GM19395 (cell line): ENCODE results near the gene TP53I11.

Experiments used
- ATAC-seq: cut with Tn5 transposase; IDR thresholded peaks from one replicate; pipeline ENCODE4 v1.9.1; 2021; ENCODE audit warnings: mild to moderate bottlenecking, moderate library complexity; ENCODE audit not compliant: unreplicated experiment

Gene TP53I11

DNA sequence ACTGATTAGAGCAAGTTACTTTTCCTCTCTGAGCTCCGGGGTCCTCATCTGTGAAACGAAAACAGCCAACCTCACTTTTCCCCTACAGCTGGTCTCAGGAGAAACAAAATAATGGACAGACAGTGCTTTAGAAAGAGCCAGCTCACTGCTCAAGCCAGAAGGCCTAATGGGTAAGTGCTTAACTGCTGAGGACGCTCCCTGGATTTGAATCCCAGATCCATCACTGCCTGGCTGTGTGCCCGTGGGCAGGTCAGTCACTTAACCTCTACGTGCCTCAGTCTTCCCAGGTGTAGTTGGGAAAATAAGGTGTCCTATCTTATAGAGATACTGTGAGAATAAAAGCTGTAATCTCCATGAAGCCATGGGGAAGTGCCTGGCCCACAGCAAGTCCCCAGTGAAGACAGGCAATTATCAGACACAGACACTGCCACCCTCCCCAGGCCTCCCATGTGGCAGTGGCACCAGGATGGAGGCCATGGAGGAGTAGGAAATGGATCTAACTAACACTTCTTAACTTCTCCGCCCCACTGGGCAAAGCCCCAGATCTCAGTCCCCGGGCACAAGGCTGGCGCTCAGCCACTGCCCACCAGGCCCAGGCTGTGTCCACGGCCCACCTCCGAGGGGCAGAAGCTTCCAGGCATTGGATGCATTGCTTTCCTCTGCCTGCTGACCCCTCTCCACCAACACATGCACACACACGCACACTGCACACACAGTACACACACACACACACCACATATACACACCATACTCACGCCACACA lies 9.2 kb downstream of the TP53I11 start:
- ATAC-seq = no peak

DNA sequence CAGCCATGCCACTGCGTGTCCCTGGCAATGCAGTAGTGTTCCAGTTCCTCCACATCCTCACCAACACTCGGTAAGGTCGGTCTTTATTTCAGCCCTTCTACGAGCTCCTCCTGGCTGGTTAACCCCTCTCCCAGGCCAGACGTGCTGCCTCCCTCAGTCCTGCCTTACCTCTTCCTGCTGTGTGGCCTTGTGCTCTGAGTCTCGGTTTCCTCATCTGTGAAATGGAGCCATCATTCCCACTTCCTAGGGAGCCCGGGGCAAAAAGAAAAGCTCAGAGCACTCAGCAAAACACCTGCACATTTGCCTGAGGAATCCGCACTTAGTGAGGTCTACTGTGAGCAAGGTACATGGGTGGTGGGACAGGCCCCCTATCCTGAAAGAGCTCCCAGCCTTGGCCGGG lies 9.8 kb downstream of the TP53I11 start:
- ATAC-seq = no peak

DNA sequence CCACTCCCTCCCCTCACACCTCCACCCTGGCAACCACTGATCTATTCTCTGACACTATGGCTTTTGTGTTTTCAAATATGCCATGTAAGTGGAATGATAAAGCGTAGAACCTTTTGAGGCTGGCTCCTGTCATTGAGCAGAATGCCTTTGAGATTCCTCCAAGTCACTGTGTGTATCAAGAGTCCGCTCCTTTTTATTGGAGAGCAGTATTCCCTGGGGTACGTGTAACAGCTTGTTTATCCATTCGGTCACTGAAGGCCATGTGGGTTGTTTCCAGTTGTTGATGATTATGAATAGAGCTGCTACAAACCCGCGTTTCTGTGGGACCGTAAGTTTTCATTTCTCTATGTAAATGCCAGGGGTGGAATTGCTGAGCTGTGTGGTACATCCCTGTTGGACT lies 10.3 kb downstream of the TP53I11 start:
- no peak for ATAC-seq

DNA sequence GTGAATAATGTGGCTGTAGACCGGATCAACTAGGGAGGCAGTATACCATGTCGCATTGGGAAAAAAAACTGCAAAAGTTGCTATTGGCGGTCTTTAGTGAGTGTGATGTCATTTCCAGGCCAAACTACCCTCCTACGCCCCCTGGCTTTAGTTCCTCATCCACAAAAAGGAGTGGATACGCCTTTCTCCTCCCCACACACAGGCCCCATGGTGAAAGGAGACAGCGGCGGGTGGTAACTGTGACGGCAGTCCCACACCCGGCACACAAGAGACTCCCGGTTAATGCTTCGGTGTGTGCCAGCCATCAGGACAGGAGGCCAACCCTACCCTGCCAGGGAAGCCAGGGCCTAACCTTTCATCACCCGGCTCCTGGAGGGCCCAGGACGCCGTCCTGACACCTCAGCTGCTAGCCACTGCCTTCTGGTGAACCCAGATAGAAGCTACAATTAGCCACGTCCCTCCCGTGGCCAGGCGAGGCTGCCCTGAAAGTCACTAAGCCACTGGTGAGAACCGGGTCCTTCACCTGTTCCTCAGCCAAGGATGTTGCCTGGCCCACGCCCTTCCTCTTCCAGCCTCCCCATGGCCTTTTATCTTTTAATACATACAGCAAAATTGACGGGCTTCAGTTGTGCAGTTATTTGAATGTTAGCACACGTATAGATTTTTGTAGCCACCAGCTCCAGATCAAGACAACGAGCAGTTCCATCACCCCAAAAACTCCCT lies 10.8 kb downstream of the TP53I11 start:
- no peak for ATAC-seq

DNA sequence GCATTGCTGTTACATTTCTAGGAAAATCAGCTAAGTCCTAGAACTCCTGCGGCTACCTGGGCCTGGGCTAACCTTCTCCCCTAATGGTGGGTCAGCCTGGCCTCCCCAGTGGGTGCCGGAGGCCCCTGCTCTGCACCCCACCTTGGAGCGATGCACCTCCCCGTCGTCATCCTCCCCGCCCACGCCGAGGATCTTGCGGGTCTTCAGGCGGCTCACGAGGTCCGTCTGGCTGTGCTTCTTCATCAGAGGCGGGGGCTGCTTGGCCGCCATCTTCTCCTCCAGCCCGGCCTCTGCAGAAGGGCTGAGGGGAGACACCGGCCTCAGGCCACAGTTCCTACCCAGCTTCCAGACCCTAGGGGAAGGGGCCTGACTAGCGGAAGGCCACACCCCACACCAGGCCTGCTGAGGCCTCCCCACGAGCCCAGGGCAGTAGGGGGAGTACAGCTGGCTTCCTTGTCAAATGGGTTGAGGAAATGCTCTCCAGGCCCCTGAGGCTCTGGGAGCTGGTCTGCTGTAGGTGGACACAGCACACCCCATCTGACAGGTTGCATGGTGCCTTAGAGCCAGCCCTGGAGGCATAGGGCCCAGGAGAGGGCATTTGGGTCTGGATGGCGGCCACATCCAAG lies 12.5 kb downstream of the TP53I11 start:
- ATAC-seq = no peak

DNA sequence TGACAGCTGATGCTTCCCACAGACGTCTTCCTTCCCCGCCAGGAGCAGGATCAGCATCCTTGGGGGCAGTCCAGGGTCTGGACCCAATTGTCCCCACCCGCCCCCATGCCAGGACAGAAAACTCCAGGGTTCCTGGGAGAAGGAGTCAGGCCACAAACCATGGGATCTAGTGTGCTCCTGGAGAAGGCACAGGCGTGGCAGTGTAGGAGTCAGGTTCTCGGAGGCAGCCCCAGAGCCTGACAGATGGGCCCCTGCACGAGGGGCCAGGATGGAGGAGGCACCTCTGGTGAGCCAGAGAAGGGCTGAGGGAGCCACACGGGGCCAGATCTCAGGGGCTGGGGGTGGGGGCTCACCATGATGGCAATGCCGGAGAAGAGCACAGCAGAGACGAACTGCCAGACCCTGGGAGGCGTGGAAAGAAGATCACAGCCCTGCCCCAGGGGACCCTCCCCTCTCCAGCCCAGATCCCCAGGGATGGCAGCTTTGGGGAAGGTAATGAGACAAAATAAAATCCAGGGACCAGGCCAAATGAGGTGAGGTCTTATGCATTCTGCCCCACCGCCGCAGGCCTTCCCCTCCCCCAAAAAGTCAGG lies 13.6 kb downstream of the TP53I11 start:
- no peak for ATAC-seq

DNA sequence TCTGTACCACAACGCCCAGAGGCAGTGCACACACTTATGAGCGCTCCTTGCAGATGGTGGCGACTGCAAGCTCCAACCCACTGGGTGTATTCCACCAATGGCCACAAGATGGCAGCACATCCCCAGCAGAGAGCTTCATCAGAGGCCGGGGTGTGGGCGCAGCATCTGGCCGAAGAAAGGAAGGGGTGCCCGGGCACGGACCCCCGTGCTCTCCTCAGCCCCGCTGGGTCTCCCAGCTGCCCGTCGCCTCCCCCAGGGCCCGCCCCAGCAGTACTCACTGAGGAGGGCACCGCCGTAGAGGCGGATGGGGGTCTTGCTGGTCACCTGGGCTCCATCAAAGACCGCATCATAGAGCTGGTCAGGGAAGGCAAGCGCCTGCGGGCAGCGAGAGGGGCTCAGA lies 14.2 kb downstream of the TP53I11 start:
- peak; percentile 68 for ATAC-seq

DNA sequence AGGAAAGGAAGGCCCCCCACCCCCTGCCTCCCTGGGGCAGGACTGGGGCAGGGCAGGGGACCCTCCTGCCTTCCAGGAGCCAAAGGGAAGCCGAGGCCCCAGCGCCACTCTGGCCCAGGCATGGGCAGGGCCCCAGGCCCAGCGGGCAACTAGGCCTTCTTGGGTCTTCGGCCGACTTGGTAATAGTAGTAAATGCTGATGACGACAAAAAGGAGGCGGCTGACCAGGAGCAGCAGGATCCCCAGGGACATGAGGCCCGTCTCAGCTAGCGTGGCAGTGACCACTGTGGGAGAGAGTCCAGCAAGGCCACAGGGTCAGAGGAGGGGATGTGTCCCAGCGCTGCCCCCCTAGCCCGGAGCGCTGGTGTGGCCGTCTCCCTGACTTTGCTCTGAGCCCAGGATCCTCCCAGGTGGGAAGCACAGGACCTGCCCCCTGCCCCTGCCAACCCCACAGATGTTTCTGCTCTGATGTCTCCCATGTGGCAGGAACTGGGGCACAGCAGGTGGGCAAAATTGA lies 15.9 kb downstream of the TP53I11 start:
- ATAC-seq = no peak

DNA sequence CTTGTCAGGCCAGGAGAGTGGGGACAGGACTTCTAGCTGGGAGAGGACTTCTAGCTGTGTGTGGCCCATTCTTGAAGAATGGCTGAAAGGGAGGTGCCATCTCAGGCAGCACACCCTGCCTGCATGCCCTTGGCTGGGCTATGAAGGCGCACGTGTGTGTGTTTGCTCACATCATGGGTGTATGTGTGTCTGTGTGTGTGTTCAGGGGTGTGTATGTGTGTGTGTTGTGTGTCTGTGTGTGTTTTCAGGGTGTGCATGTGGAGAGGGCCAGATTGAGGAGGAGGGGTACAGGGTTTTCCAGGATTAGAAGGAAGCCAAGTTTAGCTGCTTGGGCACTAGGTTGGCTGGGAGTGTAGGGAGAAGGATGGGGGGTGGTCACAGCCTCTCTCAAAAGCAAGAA lies 16.6 kb downstream of the TP53I11 start:
- no peak for ATAC-seq

DNA sequence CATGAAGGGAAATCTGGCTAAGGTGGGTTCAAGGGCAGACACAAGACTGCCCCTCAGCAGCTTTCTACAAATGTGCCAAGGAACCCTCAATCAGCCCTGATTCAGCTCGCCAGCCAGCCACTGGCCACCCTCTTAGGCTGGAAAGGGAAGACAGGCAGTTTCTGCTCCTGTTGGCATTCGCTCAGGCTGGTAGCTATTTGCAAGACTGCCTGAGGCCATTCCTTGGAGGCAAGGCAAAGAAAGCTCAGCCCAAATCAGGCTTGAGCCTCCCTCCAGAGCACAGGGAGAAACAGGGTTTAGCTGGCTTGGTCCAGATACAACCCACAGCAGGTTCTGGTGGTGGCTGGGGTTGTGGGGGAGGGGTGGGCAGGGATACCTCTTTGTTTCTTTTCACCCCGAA lies 19.2 kb downstream of the TP53I11 start:
- no peak for ATAC-seq

DNA sequence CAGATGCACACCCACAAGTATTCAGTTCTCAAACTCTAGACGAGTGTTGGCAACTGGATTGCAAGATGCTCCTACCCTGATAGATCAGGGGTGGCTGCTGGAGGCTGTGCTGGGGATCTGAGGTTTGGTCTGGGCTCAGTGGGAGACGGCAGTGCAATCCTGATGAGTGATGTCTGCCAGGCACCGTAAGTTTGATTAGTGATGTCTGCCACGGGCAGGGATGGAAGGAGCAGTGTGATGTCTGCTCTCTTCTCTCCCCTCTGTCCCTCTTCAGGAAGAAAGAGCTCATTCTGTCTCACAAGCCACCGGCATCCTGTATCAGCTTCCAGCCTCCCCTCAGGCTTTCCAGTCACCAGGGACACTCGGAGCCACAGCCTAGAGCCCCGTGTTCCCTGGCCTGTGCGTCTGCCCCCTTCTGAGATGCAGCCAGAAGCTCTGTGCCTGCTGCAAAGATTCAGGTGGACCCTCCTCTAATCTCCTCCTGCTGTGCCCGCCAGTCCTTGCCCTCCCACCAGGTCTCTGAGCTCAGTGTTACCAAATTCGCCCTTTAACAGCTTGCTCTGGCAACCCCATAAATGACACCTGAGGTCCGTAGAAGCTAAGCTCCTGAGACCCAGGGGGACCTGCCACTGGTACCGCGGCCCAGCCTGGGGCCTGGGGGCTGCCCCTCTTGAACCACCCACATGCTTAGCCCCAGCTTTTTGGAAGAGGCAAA lies 19.9 kb downstream of the TP53I11 start:
- ATAC-seq = no peak

DNA sequence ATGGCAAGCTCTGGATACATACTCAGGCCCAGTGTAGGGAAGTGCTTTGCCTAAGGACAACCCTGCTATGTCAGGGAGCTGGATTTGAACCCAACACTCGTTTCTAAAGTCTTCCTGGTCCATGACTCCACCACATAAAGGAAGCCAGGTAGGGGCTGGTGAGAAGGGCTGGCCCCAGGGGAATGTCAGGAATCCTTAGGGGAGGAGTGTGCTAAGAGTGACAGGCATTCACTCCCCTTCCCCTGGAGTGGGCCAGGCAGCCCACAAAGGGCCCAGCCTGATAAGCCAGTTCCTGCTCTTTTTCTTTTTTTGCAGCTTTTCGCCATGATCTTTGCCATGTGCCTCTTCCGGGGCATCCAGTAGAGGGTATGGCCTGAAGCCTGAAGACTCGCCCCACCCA lies 21.9 kb downstream of the TP53I11 start:
- no peak for ATAC-seq

DNA sequence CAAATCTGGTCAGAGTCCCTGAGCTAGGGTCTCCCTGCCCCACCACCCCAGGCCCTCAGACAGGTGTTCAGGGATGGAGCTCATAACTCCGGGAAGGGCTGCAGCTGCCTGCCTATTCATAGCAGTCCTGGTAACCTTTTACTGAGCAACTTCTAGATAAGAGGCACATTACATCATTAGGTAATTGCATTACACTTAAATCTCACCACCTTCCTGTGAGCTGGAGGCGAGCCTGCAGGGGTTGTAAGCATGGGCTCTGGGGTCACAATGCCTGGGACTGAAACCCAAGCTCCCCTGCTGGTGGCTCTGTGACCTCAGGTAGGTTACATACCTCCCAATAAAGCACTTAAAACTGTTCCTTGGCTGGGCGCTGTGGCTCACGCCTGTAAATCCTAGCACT lies 22.5 kb downstream of the TP53I11 start:
- no peak for ATAC-seq

DNA sequence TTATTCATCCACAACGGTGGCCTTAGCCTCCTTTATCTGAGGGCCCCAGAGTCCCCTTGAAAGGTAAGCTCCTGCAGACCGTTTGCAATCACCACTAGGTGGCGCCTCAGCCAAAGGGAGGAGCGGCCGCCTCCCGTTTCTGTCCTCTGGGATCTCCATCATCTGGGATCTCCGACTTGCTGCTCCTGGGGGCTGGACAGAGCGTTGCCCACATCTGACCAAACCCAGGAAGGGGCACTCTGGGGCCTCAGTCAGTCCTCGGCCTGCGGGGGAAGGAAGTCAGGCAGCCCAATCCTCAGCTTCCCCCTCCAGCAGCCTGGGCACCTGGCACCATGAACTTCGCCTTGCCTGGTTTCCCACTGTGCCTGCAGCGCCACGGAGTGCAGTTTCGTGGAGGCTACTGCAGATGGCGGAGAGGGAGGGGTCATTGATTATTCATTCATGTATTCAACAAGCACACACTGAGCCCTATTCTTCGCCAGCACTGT lies 23.5 kb downstream of the TP53I11 start:
- ATAC-seq = no peak

DNA sequence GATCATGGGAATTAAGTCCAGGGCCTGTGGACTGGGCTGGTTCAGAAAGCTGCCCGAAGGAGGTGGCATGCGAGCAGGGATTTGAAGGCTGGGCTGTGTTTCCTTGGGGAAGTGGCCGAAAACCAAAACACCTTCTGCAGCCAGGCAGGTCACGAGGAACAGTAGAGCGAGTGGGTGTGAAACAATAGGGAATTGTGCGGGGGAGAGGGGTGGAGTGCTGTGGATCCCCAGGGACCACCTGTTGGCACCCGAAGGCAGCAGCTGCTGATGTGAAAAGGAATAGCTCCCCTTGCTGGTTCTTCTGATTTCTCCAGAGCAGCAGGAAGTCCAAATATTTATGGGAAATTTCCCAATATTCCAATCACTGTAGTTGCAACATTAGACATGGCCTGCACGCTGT lies 24.6 kb downstream of the TP53I11 start:
- ATAC-seq = no peak

DNA sequence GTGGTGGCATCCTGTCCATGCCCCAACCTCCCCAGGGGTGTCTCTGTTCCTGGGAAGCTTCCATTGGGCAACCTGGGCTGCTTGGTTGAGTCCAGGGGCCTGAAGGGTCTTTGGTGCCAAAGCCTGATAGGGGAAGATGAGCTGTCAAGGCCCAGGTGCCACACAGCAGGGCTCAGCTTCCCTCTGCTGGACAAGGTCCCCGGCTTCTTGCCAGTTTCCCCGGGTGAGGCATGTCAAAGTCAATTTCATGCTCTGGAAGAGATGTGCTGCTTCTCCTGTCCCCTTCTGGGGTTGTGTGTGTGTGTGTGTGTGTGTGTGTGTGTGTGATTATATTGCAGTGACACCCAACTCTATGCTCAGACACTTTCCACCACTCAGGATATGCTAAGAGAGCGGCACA lies 26.9 kb downstream of the TP53I11 start:
- no peak for ATAC-seq

DNA sequence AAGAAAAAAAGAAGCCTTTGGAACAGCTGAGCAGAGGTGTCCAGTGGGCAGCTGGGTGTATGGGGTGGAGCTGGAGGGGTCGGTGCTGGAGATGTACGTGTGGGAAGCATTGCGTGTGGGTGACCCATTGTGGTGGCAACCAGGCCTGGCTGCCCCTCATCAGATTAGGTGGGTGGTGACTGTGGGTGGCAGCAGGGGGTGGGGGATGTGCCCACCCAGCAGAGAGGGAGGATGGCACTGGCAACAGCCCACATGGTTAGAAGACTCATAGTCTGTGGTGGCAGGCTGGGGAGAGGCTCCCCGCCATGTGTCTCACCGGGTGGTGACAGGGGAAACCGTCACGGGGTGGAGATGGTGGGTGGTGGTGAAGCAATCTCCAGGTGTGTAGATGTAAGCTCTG lies 27.6 kb downstream of the TP53I11 start:
- ATAC-seq = no peak

DNA sequence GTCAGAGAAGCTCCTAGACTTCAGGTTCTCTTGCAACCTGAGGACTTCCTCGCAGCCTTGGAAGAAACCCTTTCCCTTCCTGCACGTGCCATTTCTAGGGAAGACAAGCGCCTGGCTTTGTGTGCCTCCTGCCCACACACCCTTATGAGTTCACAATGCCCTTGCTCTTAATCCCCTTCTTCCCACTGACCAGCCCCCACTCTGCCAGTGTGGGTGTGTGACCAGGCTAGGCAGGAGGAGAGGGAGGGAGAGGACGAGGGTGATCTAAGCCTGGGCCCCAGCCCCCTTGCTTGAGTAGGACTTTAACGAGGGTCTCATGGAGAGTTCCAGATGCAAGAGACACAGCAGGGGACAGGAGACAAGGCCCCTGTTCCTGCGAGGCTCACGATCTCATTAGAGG lies 30.2 kb downstream of the TP53I11 start:
- ATAC-seq = no peak

DNA sequence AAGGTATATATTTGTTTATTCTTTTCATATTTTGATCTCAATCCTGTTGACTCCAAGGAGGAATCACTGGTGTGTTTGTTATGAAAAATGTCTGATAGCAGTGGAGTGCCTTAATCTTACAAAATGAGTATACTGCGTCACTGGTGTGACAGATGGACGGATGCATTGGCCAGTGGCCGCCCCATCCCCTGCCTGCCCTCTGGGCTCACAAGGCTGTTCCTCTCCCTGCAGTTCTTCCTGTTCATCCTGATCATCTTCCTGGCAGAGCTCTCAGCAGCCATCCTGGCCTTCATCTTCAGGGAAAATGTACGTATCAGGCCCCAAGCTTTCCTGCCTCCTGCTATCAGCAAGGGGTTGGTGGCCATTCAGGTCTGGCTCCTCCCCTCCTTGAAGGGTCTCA lies 32.9 kb downstream of the TP53I11 start:
- no peak for ATAC-seq

DNA sequence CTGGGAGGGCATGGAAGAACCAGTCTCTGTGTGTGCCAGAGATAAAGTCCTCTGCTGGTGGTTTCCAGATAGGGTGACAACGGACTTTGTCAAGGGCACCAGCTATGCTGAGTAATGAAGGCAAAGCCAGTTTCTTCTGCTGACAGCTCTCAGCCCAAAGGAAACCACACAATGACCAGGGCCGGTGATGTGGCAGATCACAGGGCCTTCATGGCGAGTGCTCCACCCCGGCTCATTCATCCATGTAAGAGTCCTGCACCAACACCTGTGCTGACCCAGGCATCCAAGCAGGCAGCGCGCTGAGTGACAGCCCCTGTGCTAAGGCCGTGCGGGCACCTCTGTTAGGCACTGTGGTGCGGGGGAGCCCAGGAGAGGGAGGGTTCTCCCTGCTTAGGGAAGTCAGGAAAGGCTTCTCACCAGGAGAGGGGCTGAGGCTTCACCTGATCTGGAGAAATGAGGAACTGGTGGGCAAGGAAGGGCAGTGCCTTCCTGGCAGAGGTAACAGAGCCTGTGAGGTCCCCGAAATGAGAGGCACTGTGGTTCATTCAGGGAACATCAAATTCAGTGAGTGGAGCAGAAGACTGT lies 33.8 kb downstream of the TP53I11 start:
- no peak for ATAC-seq
